Loucy (cell line): ENCODE data around the gene TPO.

ENCODE experiments used
- CTCF ChIP-seq: fragments of 200-600 bp; sonication (generic); conservative IDR thresholded peaks from 2 replicates; pipeline ENCODE4 v1.5.1; 2014; ENCODE audit warnings: mild to moderate bottlenecking, antibody characterized with exemption, low read length
- EZH2phosphoT487 ChIP-seq: fragments of 200-600 bp; IDR thresholded peaks from 2 replicates; pipeline ENCODE4 v1.6.1; 2018; ENCODE audit warnings: antibody characterized with exemption, mild to moderate bottlenecking, moderate library complexity, borderline replicate concordance

DNA sequence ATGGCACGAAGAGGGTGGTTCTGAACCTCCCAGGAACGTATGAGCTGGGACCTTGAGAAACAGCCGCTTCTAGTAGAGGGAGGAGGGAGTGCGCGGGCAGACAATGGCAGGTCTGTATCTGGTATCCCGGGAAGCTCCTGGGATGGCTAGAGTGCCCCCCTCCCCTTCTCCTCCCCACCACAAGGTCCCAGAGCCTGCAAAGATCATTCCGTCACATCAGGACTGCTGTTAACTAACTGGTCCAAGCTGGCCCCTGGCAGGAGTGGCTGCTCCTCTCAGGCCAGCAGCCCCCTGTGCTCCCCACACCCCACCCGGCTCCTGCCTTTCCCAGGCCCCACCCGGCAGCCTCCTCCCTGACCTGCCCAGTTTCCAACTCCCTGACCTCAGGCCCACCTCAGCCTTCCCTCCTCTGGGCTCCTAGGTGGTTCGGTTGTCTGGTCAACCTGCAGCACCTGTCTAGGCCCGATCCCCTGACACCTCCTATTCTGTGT is 75.0 kb downstream of the TPO start:
- TF ChIP-seq EZH2phosphoT487 = no peak
- no peak for TF ChIP-seq CTCF
